GM18909 (cell line): ENCODE measurements around the gene RPH3AL.
"Not testable (repeated sequence)": the region's sequence is repeated elsewhere in the genome, so short reads cannot be mapped to it uniquely, and the experiment has no call there.

ENCODE experiments used
- ATAC-seq: cut with Tn5 transposase; IDR thresholded peaks from one replicate; pipeline ENCODE4 v1.9.1; 2021; ENCODE audit warnings: mild to moderate bottlenecking; ENCODE audit not compliant: unreplicated experiment, poor library complexity

RPH3AL gene

DNA sequence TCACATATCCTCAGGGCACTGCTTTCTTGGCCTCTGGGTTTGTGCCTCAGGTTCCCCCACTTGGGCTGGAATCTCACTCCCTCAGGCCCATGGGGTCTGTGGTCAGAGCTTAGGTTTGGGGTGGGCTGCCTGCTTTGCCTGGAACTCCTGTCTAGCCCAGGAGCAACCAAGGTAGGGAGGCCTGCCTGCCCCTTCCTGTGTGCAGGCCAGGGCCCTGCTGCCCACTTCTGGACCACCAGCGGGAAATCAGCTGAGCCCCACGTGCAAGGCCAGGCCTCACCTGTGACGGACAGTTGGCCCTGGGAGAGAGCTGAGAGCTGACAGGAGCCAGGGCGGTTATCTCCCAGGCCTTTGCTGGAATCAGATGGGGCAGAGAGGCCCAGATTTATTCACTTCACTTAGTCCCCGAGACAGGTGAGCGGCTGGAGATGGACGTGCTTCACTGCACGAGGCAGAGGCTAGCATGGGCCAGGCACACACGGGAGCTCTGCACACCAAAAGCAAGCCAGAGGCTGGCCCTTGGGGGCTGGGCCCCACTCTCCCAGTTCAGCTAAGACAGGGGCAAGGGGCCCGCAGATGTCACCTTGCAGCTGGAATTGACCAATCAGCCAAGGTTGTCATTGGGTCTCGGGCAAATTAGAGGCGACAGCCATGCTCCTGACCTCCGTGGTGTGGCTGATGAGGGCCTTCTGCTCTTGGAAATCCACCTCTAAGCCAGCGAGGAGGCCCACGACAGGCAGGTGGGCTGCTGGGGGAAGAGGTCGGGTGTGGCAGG, 121.2 kb downstream of the RPH3AL start:
- no peak for ATAC-seq

DNA sequence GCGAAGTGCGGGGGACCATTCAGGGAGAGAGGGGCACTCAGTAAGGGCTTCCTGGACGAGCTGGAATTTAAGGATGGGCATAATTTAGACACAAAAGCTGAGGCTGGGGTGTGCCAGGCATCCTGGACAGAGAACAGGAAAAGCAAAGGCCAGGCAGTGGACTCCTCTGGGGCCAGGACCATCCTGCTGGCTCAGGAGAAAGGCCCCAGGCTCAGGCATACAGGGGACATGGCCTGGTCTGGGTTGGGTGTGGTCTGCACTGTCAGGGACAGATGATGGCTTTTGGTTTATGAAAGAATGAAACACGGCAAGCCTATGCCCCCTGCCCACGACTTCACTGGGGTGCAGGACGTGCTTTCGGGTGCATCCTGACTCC, 122.2 kb downstream of the RPH3AL start:
- ATAC-seq, result no peak

DNA sequence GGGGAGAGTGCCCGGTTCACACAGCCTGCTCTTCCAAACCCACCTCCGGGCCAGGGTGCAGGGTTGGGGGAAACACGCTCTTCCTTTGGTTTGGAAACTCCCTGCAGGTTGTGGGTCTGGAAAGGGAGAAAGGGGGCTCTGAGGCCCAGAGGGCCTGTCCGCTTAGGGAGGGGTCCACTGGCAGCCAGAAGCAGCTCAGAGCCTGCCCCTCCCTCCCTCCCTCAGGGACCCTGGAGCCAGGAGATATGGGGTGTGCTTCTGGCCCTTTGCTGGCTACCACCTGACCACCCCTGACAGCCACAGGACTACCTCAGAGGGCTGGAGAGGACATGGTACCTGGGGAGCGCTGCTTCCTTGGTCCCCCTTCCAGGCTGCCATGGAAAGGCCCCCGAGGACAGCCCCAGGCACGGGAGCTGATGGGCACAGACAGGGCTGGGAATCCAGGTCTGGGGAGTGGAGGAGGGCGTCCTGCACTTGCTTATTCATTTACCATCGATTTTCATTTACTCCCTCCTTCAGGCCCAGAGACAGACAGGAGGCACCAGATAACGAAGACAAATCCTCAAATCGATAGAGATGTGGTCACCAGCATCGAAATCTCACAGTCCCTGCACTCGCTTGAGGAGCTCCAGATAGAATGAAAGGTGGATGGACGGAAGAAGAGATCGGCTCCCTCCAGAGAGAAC, 122.8 kb downstream of the RPH3AL start:
- ATAC-seq, result no peak

DNA sequence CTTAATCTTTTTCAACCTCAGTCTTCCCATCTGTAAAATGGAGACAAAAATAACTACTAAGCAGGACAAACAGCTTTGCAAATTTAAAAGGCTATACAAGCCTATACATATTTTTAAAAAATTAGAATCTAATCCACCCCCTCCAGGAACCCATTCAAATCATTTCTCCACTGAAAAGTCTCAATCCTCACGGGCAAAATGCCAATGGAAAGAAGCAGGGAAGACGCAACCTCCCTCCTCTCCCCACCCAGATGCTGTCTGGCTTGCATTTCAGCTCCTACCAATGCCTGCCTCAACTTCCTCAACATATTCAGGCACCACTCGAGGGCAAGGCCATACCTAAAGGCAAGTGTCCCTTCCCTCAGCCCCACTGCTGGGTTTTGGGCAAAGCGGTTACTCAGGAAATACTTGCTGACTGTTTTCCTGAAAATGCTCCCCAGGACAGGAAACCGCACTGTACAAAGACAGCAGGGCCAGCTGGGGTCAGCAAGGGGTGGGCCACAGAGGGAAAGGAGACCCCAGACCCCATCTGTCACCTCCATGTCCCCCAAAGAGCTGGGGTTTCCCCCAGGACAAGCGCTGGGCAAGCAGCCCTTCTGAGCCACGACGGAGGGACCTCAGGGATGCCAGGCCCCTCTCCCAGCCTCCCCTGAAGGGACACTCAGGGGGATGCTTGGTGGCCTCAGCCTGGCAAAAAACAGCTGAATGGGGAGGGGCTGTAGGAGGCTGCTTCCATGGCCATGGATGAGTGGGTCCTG, 123.5 kb downstream of the RPH3AL start:
- ATAC-seq, result no peak

DNA sequence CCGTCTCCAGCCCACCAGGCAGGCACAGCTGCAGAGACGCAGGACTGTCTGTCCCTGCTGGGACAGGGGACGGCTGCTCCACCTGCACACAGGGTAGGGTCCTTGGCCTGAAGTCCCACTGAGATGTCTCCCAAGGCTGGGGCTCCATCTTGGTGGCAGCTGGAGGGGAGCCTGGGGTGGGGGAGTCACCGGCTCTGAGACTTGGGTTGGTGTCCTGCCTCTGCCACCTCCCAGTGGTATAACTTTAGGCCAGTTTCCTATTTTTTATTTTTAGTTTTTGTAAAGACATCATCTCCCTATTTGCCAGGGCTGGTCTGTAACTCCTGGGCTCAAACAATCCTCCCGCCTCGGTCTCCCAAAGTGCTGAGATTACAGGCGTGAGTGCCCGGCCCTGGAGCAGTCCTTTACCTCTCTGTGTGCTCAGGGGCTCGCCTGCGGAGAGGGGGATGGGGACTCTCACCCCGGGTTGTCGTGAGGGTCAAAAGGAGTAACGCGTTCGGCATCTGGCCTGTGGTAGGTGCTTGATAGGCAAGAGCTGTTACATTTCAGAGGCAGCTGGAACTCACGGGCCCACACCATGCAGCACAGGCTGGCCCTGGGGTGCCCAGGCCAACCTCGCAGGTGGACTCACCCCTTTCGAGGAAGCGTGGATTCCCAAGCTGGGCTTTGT, 124.5 kb downstream of the RPH3AL start:
- no peak for ATAC-seq

DNA sequence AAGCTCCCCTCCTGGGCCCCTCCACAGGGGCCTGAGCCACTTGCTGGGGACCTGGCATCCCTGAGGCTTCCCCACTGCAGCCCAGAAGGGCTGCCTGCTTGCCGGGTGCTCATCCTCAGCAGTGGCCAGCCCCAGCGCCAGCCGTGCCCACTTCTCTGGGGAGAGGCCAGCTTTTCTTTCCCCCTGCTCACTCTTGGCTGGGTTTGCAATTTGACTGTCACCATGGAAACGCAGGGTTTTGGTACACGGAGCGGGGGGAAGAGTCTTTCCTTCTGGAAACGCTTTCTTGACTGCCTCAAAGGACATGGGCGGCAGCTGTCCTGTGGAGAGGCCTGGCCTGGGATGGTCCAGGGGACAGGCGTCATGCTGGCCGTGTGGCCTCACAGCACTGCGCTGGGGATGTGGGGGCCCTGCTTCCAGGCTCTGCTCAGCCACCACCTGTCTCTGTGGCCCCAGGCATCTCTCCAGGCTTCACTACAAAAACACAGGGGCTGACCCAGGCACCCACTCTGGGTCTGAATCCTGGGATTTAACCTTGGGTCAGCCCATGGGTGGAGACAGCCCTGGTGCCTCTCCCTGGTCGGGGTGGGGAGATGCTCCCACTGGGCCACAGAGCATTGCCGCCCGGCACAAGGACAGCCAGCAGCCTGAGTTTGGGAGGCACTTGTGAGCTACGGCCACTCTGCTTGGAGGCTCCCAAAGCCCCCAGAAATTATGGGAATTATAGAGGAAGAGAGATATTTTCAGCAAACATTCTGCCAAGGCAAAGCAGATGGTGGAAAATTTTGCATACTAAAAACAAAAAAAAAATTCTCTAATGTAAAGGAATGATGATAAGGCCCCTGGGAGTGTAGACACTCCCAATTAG, 125.3 kb downstream of the RPH3AL start:
- ATAC-seq, result no peak

DNA sequence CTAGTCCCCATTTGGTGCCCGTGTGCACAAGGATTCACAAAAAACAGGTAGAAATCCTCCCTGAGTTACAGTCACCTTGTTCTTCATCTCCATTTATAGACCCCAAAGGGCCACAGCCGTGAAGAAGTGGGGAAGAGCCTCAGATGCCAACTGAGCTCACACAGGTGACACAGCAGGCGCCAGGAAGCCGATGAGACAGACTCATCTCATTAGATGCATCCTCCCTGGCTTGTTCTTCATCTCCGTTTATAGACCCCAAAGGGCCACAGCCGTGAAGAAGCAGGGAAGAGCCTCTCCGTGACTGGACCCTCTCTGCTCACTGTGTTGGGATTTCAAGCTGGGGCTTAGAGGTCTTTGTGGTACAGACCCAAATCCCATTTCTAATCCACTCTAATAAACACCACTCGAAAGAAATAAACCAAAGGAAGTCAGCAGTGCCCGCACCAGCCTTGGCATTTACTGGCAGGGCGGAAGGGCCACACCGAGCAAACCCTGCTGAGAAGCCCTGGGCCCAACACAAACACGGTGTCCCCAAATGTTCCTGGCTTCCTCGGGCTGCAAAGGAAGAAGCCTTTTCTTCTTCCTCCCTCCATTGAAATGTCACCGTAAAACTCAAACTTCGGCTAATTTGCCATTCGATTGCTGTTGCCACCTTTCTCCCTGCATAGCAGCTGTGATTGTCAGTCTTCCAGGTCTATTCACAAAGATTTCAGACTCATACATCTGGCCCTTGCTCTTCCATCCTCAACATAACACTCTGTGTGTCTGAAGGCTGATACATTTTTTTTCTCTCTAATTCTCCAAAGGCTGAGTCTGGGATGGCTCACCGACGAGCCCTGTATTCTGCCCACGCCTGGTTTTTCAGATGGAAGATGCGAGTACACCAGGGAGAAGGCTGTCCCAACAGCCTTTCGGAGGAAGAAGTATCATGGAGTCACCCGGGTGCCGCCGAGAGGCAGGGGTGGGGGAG, 126.2 kb downstream of the RPH3AL start:
- no peak for ATAC-seq

DNA sequence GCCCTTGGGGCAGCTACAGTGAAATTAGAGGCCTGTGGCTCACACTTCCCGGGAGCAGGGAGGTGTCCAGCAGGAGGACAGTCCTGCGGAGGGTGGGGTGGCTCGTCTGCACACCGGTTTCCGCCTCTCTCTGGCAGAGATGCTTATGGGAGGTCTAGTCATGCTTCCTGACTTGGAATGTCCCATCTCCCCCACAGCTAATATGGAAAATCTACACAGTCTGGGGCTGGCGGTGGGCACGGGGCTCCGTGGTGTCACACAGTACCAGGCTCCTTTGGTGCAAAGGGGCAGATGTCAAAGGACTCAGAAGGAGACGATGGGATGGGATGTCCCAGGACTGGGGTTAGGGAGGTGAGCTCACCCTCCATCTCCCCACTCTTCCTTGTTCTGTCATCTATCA, 127.1 kb downstream of the RPH3AL start:
- ATAC-seq, result no peak

DNA sequence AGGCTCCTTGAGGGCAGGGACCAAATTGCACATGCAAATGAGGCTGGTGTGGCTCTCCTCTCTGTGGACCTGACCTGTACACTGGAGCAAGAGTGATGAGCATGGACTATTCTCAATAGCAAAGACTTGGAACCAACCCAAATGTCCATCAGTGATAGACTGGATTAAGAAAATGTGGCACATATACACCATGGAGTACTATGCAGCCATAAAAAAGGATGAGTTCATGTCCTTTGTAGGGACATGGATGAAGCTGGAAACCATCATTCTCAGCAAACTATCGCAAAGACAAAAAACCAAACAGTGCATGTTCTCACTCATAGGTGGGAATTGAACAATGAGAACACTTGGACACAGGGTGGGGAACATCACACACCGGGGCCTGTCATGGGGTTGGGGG, 128.0 kb downstream of the RPH3AL start:
- ATAC-seq, result not testable (repeated sequence)

DNA sequence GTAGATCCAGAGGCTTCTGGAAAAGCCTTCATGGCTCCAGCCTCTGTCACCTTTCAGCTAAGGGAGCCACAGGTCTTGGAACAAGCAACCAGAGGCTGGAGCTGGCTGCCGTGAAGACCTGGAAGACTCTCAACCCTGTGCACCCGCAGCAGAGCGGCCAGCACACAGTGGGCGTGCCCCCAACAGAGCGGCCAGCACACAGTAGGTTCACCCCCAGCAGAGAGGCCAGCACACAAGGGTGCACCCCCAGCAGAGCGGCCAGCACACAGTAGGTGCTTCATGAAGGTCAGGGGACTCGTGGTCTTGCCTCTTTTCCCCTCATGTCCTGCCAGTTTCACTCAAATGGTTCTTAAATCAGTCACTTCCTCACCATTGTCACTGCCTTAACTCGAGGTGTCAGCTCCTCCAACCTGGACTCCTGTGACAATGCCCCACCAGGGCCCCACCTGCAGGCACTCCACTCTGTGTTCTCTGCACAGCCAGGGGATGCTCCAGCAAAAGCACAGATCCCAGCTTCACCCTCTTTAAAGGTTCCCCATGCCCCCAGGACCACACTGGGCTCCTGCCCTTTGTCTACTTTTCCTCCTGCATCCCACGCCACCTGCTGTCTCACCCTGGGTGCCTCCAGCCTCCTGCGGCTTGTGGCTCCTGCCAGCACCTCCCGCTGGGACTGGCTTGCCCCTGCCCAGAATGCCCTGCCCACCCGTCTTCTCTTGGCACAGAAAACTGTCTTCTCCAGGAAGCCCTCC, 128.7 kb downstream of the RPH3AL start:
- no peak for ATAC-seq

DNA sequence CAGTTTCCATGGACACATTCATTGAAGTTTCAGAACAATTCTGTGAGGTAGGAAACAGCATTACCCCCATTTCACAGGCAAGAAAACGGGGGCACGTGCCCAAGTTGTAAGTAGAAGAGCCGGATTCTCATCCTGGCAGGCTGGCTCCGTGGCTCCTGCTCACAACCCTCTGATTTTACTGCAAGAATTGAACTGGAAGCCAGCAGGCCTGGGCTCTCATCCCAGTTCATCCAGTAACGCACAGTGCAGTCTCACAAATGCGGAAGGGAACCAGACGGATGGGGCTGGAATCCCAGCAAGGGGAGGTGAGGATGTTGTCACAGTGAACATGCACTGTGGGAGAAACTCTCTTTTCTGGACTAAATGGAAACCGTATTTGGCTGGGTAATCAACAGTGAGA, 130.4 kb downstream of the RPH3AL start:
- no peak for ATAC-seq

DNA sequence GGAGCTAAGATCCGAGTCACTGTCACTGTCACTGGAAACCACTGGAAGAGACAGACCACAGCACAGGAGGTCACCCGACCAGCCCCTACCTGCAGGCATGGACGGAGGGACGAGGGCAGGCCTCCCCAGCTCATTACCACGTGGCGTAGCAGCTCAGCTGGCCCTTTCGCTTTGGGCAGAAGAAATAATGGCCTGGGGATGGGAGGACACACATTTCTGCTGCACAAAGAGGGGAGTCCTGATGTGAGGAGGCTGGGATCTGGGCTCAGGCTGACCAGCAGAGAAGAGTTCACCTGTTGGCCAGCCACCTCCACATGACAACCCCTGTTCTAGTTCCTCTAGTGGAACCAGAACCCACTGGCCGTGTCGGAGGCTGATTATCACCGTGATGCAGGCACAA, 132.9 kb downstream of the RPH3AL start:
- no peak for ATAC-seq

DNA sequence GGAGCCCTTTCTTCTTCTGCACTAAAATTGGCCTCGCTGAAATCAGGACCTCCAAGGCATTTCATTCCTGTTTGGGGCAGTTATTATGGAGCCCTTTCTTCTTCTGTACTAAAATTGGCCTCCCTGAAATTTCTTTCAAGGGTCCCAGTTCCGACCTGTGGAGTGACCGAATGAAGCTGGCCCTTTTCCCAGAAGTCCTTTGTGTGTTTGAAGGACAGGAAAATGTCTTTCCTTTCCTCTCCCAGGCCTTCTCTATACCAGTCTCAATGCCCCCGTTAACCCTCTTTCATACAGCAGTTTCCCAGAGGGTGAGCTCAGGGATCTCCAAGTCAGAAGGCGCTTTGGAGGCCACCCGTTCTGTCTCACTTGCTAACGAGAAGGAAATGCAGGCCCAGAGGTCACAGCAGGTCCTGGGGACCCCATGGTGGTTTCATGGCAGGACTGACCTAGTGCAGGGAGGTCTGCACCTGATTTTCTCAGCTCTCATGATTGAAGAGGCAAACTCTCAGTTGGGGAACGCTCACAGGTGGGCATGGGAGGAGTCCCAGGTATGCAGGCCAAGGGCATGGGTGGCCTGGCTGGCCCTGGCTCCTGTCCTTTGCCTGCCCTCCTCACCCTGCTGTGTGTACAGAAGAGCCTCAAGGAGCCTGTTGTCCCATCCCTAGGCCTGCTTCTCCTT, 134.0 kb downstream of the RPH3AL start:
- ATAC-seq, result no peak

DNA sequence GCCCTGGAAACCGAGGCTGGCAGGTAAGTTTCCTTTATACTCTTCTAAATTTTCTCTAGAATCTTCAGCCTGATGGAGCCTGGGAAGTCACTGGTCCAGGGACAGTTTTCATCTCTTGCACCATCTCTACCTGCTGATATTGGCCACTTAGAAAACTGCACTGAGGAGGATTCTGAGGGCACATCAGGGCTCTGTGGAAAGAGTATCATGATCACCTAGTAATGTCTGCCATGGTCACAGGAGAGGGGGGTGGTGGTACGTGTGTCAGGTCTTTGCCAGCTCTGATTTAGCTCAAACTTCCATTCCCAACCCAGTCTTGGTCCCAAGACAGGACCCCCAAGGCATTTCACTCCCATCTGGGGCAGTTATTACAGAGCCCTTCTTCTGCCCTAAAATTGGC, 136.0 kb downstream of the RPH3AL start:
- no peak for ATAC-seq

DNA sequence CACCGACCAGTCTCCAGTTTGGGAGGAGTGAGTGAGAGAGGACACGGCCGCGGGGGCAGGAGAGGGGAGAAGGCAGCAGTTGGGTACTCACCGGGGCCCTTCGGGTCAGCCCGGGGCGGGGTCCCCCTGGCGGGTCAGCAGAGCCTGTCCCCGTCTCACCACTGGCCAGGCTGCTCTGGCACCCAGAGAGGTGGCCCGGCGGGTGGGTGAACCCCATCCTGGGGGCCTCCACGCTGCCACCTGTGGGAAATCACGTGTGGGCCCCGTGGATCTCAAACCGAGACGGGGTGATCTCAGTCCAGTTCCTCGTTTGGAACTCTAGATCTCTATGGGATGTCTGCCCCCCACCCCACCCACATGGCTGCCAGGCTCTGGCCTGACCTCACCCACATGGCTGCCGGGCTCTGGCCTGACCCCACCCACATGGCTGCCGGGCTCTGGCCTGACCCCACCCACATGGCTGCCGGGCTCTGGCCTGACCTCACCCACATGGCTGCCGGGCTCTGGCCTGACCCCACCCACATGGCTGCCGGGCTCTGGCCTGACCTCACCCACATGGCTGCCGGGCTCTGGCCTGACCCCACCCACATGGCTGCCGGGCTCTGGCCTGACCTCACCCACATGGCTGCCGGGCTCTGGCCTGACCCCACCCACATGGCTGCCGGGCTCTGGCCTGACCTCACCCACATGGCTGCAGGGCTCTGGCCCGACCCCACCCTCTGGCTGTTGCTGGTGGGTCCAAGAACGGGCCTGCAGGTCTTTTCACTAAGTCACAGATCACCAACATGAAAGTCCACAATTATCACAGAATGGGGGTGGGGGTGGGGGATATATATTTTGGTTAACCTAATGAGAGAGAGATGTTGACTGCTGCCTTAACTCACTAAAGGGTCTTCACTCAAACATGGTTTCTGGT, 136.8 kb downstream of the RPH3AL start:
- ATAC-seq, result not testable (repeated sequence)

DNA sequence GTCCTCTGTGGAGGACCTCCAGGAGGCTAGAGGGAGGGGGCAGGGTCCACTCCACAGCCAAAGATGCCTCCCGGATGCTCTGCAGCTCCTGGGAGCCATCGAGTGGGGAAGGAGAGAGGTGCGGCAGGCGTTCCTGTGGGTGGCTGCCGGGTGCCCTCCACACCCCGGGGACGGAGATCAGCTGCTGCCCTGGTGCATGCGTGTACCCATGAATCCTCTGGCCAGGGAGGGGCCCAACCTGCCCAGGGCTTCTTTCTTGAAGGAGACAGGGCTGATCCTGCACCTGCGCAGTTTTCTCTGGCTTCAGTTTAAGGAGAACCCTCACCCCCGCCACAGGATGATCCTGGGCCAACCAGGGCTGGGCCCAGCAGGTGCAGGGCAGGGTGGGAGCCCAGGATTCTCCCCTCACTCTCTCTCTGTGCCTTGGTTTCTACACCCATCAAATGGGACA, 137.7 kb downstream of the RPH3AL start:
- ATAC-seq, result no peak
